HepG2 (cell line): ENCODE results near the gene UBXN2A. TPM values are rescaled to one million over a fixed set of nuclear protein-coding genes. Genes with fewer than 3 reads are reported as not detected.

Source experiments
- ATF7 ChIP-seq, 2 experiments: fragments of 450-650 bp in 1 of 2; sonication (generic) in 1 of 2; formaldehyde crosslinking in 1 of 2; IDR thresholded peaks; 2 replicates each; pipeline versions ENCODE4 v1.4.0 to v1.6.1; 2016 to 2020; ENCODE audit warnings: antibody characterized with exemption in 1 of 2, mild to moderate bottlenecking in 1 of 2, missing genetic modification reagents in 1 of 2
- BRD4 ChIP-seq: sonication (generic); formaldehyde crosslinking; IDR thresholded peaks from 2 replicates; pipeline ENCODE4 v1.4.0; 2020; ENCODE audit warnings: missing genetic modification reagents
- FOXP1 ChIP-seq, 2 experiments: fragments of 450-650 bp in 1 of 2; IDR thresholded peaks; 2 replicates each; pipeline ENCODE4 v1.6.1; 2017 to 2018; ENCODE audit warnings: antibody characterized with exemption in 1 of 2
- MTA3 ChIP-seq: sonication (generic); formaldehyde crosslinking; IDR thresholded peaks from 2 replicates; pipeline ENCODE4 v1.4.0; 2020; ENCODE audit warnings: missing genetic modification reagents
- PRPF4 ChIP-seq: fragments of 200-400 bp; formaldehyde crosslinking; IDR thresholded peaks from 2 replicates; pipeline ENCODE4 v1.6.1; 2016; ENCODE audit warnings: low read length, low read depth; ENCODE audit not compliant: poor library complexity, severe bottlenecking
- SOX5 ChIP-seq: IDR thresholded peaks from 2 replicates; pipeline ENCODE4 v1.6.1; 2016; ENCODE audit warnings: borderline replicate concordance
- TBL1XR1 ChIP-seq: fragments of 150-350 bp; IDR thresholded peaks from 2 replicates; pipeline ENCODE4 v1.6.1; 2014; ENCODE audit warnings: borderline replicate concordance, low read length; ENCODE audit not compliant: partially characterized antibody
- TP53 ChIP-seq: sonication (generic); formaldehyde crosslinking; conservative IDR thresholded peaks from 2 replicates; pipeline ENCODE4 v1.4.0; 2020; ENCODE audit warnings: missing genetic modification reagents
- polyA plus RNA-seq, 8 experiments: library from polyadenylated mRNA; depleted of rRNA in 3 of 8; stranded (reverse) in 7 of 8; unstranded in 1 of 8; fragments of >200 nt; fragmentation: Illumina TruSeq in 4 of 8; extraction: Trizol in 4 of 8; gene quantifications; 2 replicates each; pipeline versions ENCODE4 v1.2.1 to v1.2.3, GENCODE V29; 2011 to 2016; ENCODE audit warnings: low read depth in 4 of 8, missing spikeins in 1 of 8, mixed read lengths in 1 of 8; ENCODE audit not compliant: insufficient read depth in 1 of 8
- total RNA-seq, 5 experiments: library from RNA; depleted of rRNA; stranded (reverse); fragments of >200 nt; fragmentation: Illumina TruSeq; extraction: Trizol; gene quantifications; 2 replicates each; pipeline ENCODE4 v1.2.3, GENCODE V29; 2016; ENCODE audit warnings: low read depth in 1 of 5
- TF ChIP-seq, protein P1 (sequence below): IDR thresholded peaks from 2 replicates; pipeline ENCODE4 v1.6.1; 2016; ENCODE audit warnings: missing compliant biosample characterization, missing genetic modification reagents, borderline replicate concordance
- TF ChIP-seq, protein P2 (sequence below): sonication (generic); formaldehyde crosslinking; IDR thresholded peaks from 2 replicates; pipeline ENCODE4 v1.8.0; 2022; ENCODE audit warnings: mild to moderate bottlenecking, missing genetic modification reagents, borderline replicate concordance
- TF ChIP-seq, protein P3 (sequence below): sonication (generic); formaldehyde crosslinking; IDR thresholded peaks from 2 replicates; pipeline ENCODE4 v1.5.0; 2020; ENCODE audit warnings: mild to moderate bottlenecking, missing genetic modification reagents, borderline replicate concordance
- TF ChIP-seq, protein P4 (sequence below): IDR thresholded peaks from 2 replicates; pipeline ENCODE4 v1.6.1; 2018; ENCODE audit warnings: missing genetic modification reagents, mild to moderate bottlenecking, missing compliant biosample characterization
- TF ChIP-seq, protein P5 (sequence below): sonication (generic); formaldehyde crosslinking; IDR thresholded peaks from 2 replicates; pipeline ENCODE4 v1.4.0; 2020; ENCODE audit warnings: missing genetic modification reagents, mild to moderate bottlenecking, borderline replicate concordance
- TF ChIP-seq, protein P6 (sequence below): fragments of 450-650 bp; IDR thresholded peaks from 2 replicates; pipeline ENCODE4 v1.6.1; 2017; ENCODE audit warnings: mild to moderate bottlenecking

The UBXN2A gene
- total and polyA plus RNA-seq, 2 of the 13 experiments (the other 11 are each of a cell fraction or from before 2014, with no cell fraction given) = 8.3 to 20.9 TPM

DNA sequence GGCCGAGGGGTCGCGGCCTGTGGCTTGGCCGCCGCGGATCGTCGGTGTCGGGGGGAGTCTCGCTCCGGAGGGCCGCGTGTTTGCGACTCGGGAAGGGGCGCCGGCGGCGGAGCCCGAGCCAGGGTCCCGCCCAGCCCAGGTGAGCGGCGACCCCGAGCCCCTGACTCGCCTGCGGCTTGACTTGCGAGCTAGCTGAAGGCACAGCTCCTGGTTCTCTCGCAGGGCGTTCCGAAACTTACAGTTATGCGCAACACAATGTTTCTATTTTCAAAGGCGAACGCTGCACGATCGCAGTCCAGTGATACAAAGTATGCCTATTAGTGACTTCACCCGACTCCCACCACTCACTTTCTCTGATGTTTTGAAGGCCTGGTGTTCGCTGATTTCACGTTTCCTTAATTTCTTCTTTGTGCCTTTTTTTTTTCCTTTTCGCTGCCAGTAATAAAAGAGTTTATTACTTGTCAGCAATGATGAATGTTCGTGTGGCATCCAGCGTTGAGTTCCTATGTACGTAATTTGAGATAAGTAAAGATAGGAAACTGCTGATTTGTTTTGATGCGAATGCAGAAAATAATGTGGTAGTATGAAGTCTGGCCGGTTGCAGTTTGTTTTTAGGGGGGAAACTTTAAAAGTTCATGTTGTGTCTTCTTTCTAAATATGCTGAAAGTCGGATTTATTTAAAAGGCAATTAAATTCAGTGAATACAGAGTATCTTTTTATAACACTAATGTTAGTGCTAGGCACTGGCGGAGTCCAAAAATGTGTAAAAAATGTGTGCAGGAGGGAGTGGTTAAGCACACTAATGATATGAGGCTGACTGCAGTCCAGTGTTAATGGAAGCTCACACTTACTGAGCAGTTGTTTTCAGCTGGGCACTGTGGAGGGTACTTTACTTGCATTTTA lies 706 bp downstream of the UBXN2A start (continued):
- TF ChIP-seq, protein P1, sequence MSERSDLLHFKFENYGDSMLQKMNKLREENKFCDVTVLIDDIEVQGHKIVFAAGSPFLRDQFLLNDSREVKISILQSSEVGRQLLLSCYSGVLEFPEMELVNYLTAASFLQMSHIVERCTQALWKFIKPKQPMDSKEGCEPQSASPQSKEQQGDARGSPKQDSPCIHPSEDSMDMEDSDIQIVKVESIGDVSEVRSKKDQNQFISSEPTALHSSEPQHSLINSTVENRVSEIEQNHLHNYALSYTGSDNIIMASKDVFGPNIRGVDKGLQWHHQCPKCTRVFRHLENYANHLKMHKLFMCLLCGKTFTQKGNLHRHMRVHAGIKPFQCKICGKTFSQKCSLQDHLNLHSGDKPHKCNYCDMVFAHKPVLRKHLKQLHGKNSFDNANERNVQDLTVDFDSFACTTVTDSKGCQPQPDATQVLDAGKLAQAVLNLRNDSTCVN (CRISPR knock-in tag) = no peak; the same call in 1 of the 2 replicates
- TF ChIP-seq, protein P2, sequence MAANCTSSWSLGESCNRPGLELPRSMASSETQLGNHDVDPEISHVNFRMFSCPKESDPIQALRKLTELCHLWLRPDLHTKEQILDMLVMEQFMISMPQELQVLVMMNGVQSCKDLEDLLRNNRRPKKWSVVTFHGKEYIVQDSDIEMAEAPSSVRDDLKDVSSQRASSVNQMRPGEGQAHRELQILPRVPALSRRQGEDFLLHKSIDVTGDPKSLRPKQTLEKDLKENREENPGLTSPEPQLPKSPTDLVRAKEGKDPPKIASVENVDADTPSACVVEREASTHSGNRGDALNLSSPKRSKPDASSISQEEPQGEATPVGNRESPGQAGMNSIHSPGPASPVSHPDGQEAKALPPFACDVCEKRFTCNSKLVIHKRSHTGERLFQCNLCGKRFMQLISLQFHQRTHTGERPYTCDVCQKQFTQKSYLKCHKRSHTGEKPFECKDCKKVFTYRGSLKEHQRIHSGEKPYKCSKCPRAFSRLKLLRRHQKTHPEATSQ (CRISPR knock-in tag) = no peak
- TF ChIP-seq TP53 (CRISPR knock-in tag) (no peak), PRPF4 (no peak), TBL1XR1 (no peak), BRD4 (CRISPR knock-in tag) (0 out of 2 replicates have a peak, but pooled peaks have one; percentile 50), FOXP1 (IDR thresholded peaks at IDR 0.05) (no peak), FOXP1 (CRISPR knock-in tag; IDR thresholded peaks at IDR 0.05) (no peak), ATF7 (IDR thresholded peaks at IDR 0.05) (no peak), ATF7 (CRISPR knock-in tag; IDR thresholded peaks at IDR 0.05) (no peak), MTA3 (CRISPR knock-in tag) (no peak), SOX5 (peak; percentile 0; the same call in 1 of the 2 replicates)
- TF ChIP-seq, protein P3, sequence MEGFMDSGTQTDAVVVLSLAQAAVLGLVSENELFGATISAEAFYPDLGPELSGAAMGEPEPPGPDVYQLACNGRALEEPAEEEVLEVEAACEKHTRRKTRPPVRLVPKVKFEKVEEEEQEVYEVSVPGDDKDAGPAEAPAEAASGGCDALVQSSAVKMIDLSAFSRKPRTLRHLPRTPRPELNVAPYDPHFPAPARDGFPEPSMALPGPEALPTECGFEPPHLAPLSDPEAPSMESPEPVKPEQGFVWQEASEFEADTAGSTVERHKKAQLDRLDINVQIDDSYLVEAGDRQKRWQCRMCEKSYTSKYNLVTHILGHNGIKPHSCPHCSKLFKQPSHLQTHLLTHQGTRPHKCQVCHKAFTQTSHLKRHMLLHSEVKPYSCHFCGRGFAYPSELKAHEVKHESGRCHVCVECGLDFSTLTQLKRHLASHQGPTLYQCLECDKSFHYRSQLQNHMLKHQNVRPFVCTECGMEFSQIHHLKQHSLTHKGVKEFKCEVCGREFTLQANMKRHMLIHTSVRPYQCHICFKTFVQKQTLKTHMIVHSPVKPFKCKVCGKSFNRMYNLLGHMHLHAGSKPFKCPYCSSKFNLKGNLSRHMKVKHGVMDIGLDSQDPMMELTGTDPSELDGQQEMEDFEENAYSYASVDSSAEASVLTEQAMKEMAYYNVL (CRISPR knock-in tag) = no peak
- TF ChIP-seq, protein P4, sequence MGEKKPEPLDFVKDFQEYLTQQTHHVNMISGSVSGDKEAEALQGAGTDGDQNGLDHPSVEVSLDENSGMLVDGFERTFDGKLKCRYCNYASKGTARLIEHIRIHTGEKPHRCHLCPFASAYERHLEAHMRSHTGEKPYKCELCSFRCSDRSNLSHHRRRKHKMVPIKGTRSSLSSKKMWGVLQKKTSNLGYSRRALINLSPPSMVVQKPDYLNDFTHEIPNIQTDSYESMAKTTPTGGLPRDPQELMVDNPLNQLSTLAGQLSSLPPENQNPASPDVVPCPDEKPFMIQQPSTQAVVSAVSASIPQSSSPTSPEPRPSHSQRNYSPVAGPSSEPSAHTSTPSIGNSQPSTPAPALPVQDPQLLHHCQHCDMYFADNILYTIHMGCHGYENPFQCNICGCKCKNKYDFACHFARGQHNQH = no peak
- TF ChIP-seq, protein P5, sequence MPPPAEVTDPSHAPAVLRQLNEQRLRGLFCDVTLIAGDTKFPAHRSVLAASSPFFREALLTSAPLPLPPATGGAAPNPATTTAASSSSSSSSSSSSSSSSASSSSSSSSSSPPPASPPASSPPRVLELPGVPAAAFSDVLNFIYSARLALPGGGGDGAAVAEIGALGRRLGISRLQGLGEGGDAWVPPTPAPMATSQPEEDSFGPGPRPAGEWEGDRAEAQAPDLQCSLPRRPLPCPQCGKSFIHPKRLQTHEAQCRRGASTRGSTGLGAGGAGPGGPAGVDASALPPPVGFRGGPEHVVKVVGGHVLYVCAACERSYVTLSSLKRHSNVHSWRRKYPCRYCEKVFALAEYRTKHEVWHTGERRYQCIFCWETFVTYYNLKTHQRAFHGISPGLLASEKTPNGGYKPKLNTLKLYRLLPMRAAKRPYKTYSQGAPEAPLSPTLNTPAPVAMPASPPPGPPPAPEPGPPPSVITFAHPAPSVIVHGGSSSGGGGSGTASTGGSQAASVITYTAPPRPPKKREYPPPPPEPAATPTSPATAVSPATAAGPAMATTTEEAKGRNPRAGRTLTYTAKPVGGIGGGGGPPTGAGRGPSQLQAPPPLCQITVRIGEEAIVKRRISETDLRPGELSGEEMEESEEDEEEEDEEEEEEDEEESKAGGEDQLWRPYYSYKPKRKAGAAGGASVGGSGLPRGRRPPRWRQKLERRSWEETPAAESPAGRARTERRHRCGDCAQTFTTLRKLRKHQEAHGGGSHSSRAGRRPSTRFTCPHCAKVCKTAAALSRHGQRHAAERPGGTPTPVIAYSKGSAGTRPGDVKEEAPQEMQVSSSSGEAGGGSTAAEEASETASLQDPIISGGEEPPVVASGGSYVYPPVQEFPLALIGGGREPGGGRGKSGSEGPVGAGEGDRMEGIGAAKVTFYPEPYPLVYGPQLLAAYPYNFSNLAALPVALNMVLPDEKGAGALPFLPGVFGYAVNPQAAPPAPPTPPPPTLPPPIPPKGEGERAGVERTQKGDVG (CRISPR knock-in tag) = no peak
- TF ChIP-seq, protein P6, sequence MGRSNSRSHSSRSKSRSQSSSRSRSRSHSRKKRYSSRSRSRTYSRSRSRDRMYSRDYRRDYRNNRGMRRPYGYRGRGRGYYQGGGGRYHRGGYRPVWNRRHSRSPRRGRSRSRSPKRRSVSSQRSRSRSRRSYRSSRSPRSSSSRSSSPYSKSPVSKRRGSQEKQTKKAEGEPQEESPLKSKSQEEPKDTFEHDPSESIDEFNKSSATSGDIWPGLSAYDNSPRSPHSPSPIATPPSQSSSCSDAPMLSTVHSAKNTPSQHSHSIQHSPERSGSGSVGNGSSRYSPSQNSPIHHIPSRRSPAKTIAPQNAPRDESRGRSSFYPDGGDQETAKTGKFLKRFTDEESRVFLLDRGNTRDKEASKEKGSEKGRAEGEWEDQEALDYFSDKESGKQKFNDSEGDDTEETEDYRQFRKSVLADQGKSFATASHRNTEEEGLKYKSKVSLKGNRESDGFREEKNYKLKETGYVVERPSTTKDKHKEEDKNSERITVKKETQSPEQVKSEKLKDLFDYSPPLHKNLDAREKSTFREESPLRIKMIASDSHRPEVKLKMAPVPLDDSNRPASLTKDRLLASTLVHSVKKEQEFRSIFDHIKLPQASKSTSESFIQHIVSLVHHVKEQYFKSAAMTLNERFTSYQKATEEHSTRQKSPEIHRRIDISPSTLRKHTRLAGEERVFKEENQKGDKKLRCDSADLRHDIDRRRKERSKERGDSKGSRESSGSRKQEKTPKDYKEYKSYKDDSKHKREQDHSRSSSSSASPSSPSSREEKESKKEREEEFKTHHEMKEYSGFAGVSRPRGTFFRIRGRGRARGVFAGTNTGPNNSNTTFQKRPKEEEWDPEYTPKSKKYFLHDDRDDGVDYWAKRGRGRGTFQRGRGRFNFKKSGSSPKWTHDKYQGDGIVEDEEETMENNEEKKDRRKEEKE = no peak
